GM21737 (cell line): ENCODE data around the gene CDK19.
A peak's percentile ranks its signal among the peaks of the same experiment; 100 is the strongest.
"Not testable (repeated sequence)": the region's sequence is repeated elsewhere in the genome, so short reads cannot be mapped to it uniquely, and the experiment has no call there.

Source experiments
- ATAC-seq: cut with Tn5 transposase; IDR thresholded peaks from one replicate; pipeline ENCODE4 v1.9.1; 2021; ENCODE audit warnings: mild to moderate bottlenecking, moderate library complexity; ENCODE audit not compliant: unreplicated experiment

The CDK19 gene

DNA sequence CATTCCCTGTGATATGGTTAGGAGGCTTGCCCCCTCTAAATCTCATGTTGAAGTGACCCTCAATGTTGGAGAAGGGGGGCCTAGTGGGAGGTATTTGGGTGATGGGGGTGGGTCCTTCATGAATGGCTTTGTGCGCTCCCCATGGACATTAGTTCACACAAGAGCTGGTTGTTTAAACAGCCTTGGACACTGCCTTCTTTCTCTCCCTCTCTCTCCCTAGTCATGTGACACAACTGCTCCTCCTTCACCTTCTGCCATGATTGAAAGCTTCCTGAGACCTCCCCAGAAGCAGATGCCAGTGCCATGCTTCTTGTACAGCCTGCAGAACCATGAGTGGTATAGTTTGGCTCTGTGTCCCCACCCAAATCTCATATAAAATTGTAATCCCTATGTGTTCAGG lies 221.6 kb downstream of the CDK19 start:
- no peak for ATAC-seq

DNA sequence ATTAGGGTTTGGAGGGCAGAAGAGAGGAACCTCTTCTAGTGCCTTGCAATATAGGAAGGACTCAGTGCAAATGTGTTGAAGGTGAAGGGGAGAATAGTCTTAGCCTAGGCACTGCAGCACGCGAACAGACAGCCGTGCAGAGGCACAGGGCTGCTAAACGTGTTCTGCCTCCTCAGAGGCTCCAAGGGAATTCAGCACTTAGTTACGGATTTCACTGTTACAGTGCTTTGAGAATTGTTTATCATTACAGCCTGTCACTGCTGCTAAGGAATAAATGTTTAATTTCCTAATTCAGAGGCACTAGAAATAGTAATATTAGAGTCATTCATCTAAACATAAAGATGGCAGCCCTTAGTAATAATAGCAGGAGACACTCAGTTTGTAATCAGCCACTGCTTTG lies 222.5 kb downstream of the CDK19 start:
- no peak for ATAC-seq

DNA sequence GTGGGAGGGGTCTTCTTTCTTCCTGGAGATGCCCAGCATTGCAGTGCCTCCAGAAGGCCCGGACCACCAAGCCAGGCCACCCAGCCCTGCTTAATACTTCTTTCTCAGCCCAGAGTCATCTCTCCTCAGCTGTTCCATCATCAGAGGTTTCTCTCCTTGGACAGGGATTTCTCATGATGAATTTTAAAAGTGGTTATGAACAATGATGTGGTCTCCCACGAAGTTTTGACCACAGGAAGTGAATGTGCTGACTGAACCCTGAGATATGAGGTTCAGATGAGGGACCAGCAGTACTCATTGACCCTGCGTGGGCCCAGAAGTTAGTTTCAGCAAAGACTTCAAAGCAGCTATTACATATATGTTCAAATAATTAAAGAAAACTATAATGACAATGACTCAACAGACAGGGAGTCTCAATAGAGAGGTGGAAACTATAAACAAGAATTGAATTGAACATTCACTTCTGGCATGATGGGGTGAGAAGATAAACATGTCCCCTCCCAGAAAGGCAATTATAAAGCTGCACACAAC lies 224.4 kb downstream of the CDK19 start:
- no peak for ATAC-seq

DNA sequence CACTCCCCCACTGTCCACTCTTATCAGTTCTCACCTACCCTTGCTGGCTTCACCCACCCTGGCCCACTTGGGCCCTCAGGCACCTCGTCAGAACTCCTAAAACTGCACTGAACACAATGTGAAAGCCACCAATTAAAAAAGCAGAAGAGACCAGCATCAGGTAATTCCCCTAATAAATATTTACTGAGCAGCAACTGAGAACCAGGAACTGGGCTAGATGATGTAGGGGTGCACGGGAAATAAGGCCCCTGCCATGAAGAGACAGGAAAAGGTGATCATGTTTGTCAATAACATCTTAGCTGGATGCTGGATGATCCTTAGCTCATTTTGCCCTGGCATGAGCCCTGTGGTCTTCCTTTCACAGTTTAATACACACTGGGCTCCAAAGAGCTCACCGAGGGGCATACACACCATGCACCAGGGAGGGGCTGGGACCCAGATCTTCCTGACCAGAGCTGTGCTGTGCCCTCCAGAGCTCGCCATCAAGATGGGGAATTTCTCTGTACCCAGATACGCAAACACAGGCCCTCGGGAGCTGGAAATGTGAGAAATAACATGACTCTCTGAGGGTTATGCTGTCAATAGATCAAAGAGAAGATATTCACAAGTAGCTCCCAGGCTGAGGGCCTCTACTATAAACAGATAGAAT lies 225.3 kb downstream of the CDK19 start:
- ATAC-seq = peak; percentile 87

DNA sequence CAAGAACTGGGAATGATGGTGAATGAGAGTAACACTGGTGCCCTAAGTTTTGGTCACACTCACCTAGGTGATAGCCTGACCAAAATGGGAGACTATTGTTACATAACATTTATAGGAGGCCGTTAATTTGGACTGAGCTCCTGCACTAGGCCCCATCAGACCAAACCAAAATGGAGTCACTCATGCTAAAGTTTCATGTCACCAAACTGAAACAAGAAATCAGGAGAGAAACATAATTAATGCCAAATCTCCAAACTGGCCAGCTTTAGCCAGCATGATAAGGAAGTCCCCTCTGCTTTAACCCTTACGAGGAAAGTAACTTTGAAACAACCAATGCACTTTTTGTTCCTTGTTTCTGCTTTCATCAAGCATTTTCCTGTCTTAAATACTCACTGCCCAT lies 227.9 kb downstream of the CDK19 start:
- no peak for ATAC-seq

DNA sequence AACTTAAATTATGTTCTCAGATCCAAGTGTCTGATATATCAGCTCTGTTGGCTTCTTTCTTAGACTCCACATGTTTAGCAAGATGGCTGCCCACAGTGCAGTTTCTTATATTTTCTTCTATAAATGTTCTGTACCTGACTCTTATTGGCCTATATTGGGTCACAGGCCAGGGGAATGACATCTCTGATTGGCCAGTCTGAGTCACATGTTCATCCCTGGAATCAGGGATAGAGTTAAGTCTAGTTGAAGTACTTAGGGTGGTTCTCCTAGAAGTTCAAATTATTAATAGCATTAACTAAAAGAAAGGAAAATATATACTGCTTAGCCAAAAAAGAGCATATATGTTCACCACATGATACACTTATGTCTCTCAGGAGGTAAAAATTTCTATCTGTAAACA lies 233.6 kb downstream of the CDK19 start:
- no peak for ATAC-seq

DNA sequence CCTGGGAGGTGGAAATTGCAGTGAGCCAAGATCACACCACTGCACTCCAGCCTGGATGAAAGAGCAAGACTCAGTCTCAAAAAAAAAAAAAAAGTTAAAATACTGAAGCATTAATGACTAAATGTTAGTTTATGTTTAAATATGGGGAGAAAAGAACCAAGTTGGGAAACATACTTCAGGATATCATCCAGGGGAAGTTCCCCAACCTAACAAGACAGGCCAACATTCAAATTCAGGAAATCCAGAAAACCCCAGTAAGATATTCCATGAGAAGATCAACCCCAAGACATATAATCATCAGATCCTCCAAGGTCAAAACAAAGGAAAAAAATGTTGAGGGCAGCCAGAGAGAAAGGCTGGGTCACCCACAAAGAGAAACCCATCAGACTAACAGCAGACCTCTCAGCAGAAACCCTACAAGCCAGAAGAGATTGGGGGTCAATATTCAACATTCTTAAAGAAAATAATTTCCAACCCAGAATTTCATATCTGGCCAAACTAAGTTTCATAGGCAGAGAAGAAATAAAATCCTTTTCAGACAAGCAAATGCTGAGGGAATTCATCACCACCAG lies 237.6 kb downstream of the CDK19 start:
- not testable (repeated sequence) for ATAC-seq

DNA sequence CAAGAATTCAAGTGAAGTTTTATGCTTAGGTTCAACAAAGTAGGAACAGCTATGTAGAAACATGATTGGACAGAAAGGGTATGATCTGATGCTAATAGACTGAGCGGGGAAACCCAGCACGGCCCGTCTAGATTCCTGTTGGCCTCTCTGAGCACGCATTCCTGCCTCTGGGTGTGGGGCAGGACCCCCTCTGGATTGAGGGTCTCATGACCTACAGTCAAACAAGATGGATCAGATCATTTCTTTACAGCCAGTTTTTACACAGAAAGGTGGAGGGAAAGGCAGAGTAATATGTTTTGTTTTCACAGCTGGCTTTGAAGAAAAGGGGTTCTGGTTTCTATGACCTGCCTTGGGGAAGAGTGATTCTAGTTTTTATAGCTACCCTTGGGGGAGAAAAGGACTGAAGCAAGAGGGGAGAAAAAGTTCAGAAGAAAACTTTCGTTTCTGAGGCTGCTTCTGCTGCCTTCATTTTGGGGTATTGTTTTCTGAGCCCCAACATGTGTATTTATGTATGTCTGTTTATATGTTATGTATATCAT lies 239.3 kb downstream of the CDK19 start:
- ATAC-seq = no peak

DNA sequence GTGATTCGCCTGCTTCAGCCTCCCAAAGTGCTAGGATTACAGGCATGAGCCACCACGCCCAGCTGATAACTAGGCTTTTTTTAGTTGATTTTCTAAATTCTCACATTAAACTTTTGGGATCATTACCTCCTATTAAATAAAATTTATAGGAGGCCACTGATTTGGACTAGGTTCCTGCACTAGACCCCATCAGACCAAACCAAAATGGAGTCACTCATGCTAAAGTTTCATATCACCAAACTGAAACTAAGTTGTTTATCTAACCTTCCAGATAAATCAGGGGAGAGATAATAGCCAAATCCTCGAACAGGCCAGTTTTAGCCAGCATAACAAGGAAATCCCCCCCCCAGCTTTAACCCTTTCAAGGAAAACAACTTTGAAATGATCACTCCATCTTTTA lies 240.5 kb downstream of the CDK19 start:
- no peak for ATAC-seq

DNA sequence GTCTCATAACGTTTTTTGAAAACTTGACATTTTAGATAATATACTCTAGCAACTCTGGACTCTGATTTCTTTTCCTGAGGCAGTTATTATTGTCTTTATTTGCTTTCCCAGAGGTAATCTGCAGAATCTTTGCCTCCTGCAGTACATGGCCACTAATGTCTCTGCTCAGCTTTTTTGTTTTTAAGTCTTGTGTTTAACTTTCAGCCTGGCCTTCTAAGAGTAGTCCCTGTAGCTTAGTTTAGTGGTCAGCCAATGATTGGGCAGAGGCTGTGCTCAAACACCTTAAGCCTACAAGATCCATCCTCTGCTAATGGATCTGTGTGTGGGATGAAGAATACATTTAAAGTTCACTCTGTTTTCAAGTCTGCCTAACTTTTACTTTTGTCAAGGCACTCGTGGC lies 241.7 kb downstream of the CDK19 start:
- no peak for ATAC-seq

DNA sequence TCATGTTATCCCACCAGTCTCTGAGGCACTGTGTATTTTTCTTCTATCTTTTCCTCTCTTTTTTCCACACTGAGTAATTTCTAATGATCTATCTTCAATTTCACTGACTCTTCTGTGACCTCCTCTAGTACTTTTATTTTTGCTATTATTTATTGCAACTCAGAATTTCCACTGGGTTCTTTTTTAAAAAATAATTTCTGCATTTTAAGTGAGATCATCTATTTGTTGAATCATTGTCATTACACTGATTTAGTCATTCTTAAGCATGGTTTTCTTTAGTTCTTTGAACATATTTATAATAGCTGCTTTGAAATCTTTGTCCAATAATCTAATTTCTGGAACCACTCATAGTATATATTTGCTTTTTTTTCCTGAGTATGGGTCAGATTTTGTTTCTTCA lies 242.1 kb downstream of the CDK19 start:
- ATAC-seq = no peak

DNA sequence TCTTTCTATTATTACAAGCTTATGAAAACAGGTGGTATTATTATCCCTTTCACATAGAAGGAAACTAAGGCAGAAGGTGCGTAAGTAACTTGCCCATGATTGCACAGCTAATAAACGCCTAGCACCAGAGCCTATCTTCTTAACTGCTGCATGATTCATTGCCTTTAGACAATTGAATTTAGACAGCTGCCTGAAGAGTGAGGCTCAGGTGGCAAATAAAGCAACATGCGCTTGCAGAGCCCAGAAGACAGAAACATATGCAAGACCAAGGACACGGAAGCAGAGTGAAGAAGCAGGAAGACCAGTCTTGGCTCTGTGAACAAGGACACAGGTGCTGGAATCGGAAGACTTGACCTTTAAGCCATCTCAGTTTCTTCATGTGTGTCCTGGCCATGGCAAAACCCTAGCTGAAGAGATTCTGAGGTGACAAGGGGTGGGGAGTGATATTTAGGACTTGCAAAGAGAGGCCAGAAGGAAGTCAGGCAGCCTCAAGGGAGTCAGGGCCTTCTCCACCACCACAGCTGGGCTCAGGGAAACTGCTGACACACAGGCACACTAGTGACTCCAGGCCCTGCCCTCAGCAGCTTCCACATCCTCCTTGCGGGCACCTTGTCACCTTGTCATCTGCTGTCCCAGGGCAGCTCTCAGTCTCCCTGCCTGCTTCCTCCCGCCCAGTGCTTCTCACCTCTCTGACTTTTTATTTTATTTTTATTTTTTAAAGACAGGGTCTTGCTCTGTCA lies 247.1 kb downstream of the CDK19 start:
- no peak for ATAC-seq

DNA sequence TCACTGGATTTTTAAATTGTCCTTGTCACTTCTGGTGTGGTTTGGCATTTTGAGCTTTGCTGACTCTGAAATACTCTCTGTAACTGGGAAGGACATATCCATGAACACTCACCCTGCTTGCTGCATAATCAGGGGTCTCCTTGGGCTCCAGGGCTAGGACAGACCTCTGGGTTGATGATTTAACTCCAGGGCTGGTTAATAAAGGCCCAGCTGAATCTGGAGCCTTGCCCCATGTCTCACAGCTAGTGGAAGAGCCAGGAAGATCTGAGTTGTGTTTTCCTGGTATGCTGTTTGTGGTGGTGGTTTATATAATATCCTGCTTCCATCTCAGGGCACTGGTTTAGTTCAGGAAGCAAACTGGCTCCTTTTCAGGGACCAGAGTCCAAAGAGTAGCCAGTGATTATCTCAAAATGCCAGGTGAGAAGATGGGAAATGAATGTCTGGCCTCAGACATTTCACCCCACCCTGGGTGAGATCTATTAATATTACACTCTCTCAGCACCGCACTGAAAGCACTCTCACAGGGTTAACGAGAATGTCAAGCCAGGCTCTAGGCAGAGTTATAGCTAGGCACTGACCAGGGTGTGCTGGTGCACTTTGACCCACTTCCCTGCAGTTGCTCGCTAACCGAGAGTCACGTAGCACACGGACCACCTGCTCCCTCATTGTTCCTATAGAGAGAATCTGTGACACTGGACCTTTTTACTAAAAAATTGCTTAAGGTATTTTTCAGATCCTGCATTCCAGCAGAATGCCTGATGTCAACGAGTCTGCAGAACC lies 248.7 kb downstream of the CDK19 start:
- ATAC-seq = no peak

DNA sequence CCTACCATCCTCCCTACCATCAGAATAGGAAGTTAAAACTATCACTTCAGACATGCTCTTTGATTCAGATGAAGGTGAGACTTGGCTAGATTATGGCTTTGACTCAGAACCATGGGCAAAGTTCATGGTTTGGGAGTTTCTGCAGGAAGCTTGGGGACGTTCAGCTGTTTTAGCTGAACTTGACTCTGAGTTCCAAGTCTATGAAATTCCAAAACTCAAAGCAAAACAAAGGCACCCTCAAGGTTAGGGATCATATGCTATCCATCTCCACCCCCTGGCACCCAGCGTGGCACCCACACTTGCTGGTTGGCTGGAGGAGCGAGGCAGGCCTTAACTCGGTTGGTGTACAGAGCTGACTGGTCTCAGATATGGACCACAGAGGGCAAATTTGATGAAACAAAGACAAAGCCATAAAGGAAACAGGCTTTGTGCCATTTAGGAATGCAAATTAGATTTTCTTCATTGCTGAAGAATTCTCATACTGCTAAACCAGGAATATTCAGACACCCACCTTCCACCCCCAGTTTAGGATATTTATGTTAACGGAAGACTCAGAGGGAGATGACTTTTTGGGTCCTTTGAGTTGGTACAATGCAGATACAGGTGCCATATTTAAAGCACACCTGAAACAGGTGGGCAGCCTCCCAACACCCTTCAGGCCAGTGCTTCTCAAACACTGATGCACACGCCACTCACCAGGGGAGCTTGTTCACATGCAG lies 250.4 kb downstream of the CDK19 start:
- ATAC-seq = no peak

DNA sequence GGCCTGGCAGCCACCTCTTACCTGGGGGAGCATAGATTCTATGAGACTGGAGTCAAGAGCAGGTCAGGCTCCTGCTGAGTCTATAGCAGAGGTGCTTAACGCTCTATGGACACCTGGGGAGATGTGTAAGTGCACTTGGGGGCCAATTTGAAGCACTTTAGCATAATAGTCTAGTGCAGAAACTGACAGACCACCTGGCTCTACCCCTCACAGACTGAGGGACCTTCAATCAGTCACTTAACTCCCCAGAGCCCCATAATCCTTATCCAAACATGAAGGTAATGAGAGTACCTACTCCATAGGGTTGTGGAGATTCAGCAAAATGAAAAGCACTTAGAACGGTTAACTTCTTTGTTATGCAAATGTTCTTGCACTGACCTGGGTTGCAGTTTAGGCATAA lies 251.6 kb downstream of the CDK19 start:
- ATAC-seq = no peak

DNA sequence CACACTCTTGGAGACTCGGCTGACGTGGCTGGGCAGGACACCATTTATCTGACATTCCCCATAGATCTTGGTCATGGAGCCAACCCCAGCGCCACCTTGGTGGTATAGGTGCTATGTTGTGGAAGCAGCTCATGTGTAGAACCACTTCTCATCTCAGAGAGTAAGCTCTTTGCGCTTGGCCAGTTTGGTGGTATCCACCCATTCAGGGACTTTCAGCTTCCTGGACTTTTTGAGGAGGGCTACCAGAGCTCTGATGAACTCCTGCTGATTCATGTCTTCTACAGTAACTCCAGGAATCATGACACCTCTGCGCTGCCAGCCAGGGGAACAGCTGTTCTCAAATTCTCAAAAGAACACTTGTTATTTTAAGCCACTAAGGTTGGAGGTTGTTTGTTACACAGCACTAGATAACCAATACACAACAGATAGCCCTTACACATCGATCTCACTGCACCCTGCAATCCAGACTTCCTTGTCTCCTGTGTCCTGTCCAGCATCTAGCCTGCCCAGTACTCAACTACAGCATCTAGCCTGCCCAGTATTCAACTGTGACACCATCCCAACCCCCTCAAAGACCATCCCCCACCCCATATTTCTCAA lies 252.9 kb downstream of the CDK19 start:
- no peak for ATAC-seq

DNA sequence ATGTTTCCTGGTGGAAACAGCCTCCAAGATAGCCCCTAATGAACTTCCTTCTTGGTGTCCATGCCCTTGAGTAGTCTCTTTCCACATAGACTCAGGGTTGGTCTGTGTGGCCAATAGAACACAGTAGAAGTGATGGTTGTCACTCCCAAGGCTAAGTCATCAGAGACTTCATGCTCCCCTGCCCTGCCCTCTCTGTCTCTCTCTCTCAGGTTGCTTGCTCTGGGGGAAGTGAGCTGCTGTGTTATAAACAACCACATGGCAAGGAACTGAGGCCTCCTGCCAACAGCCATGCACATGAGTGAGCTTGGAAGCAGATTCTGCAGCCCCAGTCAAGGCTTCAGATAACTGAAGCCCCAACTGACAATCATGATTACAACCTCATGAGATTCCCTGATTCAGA lies 253.6 kb downstream of the CDK19 start:
- ATAC-seq = no peak

DNA sequence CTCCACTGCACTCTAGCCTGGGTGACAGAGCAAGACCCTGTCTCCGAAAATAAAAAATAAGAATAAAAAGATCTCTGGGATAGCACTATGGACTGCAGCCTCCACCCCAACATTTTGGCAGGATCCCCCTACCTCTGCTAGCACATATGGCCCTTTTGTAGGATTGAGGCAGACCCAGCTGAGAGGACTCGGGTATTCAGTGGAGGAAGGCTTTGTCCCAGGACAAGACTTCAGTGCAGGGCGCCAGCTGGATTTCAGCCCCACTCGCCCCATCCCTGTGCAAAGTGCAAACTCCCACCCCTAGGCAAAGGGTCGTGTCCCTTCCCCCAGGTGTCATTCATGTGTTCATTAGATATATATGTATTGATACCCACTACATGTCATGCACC lies 254.3 kb downstream of the CDK19 start:
- no peak for ATAC-seq

DNA sequence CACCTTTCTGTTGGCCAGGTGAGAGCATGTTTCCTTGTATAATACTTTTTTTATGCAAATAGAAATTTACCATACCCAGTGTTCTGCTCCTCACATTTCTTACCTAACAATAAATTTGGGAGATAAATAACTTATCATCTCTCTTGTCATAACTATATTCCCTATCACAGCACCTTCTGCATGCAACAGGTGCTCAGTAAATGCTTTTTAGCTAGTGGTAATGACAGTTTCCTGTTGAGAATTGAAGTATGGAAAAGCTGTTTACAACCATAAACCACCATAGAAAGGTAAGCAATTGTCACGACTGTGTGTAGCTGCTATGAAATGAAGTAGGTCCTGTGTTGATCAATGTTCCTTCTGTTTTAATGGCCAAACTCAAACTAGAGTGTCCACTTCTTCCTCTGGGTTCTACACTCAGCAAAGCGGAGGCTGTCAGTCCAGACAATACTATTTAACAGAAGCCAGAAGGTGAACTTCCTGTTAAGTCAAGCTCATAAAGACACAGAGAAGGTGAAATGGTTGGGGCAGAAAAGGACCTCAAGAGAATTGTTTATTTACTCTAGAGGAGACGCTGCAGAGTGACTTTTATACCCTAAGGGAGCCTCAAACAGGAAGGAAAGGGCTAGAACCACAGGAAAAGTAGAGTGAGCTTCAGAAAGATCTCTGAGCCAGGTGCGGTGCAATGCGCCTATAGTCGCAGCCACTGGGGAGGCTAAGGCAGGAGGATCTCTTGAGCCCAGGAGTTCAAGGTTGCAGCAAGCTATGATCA lies 254.8 kb downstream of the CDK19 start:
- ATAC-seq = no peak
